Upper lobe of left lung (tissue), 6 donors: Measurements from ENCODE around the gene APIP. TPM values are rescaled to one million over a fixed set of nuclear protein-coding genes. Genes with fewer than 3 reads are reported as not detected.

ENCODE experiments used
- ATAC-seq, 2 donors: fragments of 200-7000 bp; cut with Tn5 transposase; one replicate each; pipeline ENCODE4 v1.9.1; 2022; ENCODE audit warnings: mild to moderate bottlenecking in 2 of 2, moderate library complexity in 2 of 2; ENCODE audit not compliant: low FRiP score in 2 of 2
- DNase-seq, 2 donors: peaks; one replicate each; pipeline ENCODE4 v3.0.0-alpha.2; 2019 to 2020
- H3K27ac ChIP-seq, 4 donors: fragments of 200-600 bp; sonication (generic); one replicate each; pipeline ENCODE4 v1.5.1; 2016 to 2019
- H3K27me3 ChIP-seq, 4 donors: fragments of 200-600 bp; sonication (generic); one replicate each; pipeline ENCODE4 v1.5.1; 2017 to 2019
- H3K36me3 ChIP-seq, 4 donors: fragments of 200-600 bp; sonication (generic); one replicate each; pipeline ENCODE4 v1.5.1; 2016 to 2019
- H3K4me1 ChIP-seq, 4 donors: fragments of 200-600 bp; sonication (generic); one replicate each; pipeline ENCODE4 v1.5.1; 2018 to 2019
- H3K4me3 ChIP-seq, 4 donors: fragments of 200-600 bp; sonication (generic); one replicate each; pipeline ENCODE4 v1.5.1; 2017 to 2019; ENCODE audit warnings: mild to moderate bottlenecking in 2 of 4, moderate library complexity in 1 of 4
- H3K9me3 ChIP-seq, 4 donors: fragments of 200-600 bp; sonication (generic); one replicate each; pipeline ENCODE4 v1.5.1; 2018 to 2019
- CTCF ChIP-seq, 6 experiments: fragments of 450-650 bp in 4 of 6; fragments of 200-600 bp in 2 of 6; sonication (generic) in 2 of 6; IDR thresholded peaks; one replicate each; pipeline ENCODE4 v1.5.1; 2016 to 2019; ENCODE audit warnings: antibody characterized with exemption in 6 of 6
- EP300 ChIP-seq, 4 donors: sonication (generic); formaldehyde crosslinking; IDR thresholded peaks; one replicate each; pipeline ENCODE4 v1.5.1; 2017; ENCODE audit warnings: antibody characterized with exemption in 4 of 4, control low read depth in 2 of 4
- POLR2A ChIP-seq, 4 donors: fragments of 450-650 bp; IDR thresholded peaks; one replicate each; pipeline ENCODE4 v1.5.1; 2016 to 2017; ENCODE audit warnings: antibody characterized with exemption in 4 of 4, mild to moderate bottlenecking in 2 of 4
- POLR2AphosphoS5 ChIP-seq, 2 donors: sonication (generic); formaldehyde crosslinking; IDR thresholded peaks; one replicate each; pipeline ENCODE4 v1.5.1; 2017; ENCODE audit warnings: antibody characterized with exemption in 2 of 2
- WGBS, 2 donors: methylation state at CpG; one replicate each; pipeline ENCODE4 v1.1.5; 2017 to 2018; 5-methylcytosine and 5-hydroxymethylcytosine counted together
- total RNA-seq, 6 donors: library from RNA; depleted of rRNA in 4 of 6; stranded (reverse); fragments of >200 nt in 4 of 6; gene quantifications; one replicate each; pipeline versions ENCODE4 v1.1.0 to v1.2.1, GENCODE V29; 2016 to 2021
- donor health status: DM: no; HTN: no; CAD: no; lungs with moderate emphysema.
- donor health status: DM: no; HTN: yes; CAD: no; lungs with severe emphysema.

Gene APIP
- total RNA-seq, 6 donors from 2014 or later: 4.2 to 47.4 (median 26.8) TPM

- WGBS, 2 donors: 91 to 94% methylated on average over 1 of the region's 1 CpG
- no peaks in the 10 kb centered on the region for H3K27me3 ChIP-seq
- no peak overlapping the region for H3K27ac ChIP-seq
- ATAC-seq (no peak), DNase-seq (no peak)
- TF ChIP-seq EP300 (IDR thresholded peaks at IDR 0.05): no peak
- no peak for TF ChIP-seq POLR2A (IDR thresholded peaks at IDR 0.05)
- no peak for TF ChIP-seq CTCF (IDR thresholded peaks at IDR 0.05)
- no peak for TF ChIP-seq POLR2AphosphoS5 (IDR thresholded peaks at IDR 0.05)
- no peaks in the 10 kb centered on the region for H3K4me1 ChIP-seq
- peaks cover 0 to 17% (median 6%) of the 10 kb centered on the region in 4 donors for H3K9me3 ChIP-seq
- no peak overlapping the region for H3K4me3 ChIP-seq
- H3K36me3 ChIP-seq: peaks cover 0 to 3% (median 0%) of the 10 kb centered on the region in 4 donors
These were observed 22.8 kb downstream of the APIP start for GRCh38 chr11:34893416-34893815.

- peaks cover 0 to 3% (median under 1%) of the 10 kb centered on the region in 4 donors for H3K9me3 ChIP-seq
- 85 to 87% methylated on average over 3 of the region's 3 CpGs for WGBS, 2 donors
These were observed 24.6 kb downstream of the APIP start for GRCh38 chr11:34891611-34892010.

GRCh38 chr11:34890812-34891211 lies 25.4 kb downstream of the APIP start:
- peak in 1 of 2 donors; percentile 52 for ATAC-seq
- Histone ChIP-seq H3K27me3 (no peaks in the 10 kb centered on the region), H3K4me3 (no peak overlapping the region), H3K9me3 (no peaks in the 10 kb centered on the region), H3K36me3 (peaks cover 0 to 13% (median 0%) of the 10 kb centered on the region in 4 donors), H3K27ac (no peak overlapping the region), H3K4me1 (peaks cover 0 to 3% (median 0%) of the 10 kb centered on the region in 4 donors)
- 73 to 79% methylated on average over 1 of the region's 1 CpG for WGBS, 2 donors
- TF ChIP-seq POLR2A (IDR thresholded peaks at IDR 0.05) (no peak), CTCF (IDR thresholded peaks at IDR 0.05) (peak in 3 of 6 experiments; percentile 45 to 54 (median 48)), EP300 (IDR thresholded peaks at IDR 0.05) (no peak), POLR2AphosphoS5 (IDR thresholded peaks at IDR 0.05) (no peak)
- no peak for DNase-seq

More at GRCh38 chr11:34891611-34892010, 24.6 kb downstream of the APIP start:
- no peak for DNase-seq
- H3K27me3 ChIP-seq: no peaks in the 10 kb centered on the region
- no peak overlapping the region for H3K27ac ChIP-seq
- H3K36me3 ChIP-seq: peaks cover 0 to 13% (median 0%) of the 10 kb centered on the region in 4 donors
- H3K4me1 ChIP-seq: peaks cover 0 to 3% (median 0%) of the 10 kb centered on the region in 4 donors
- H3K4me3 ChIP-seq: no peak overlapping the region
- TF ChIP-seq POLR2A (IDR thresholded peaks at IDR 0.05): no peak
- no peak for TF ChIP-seq CTCF (IDR thresholded peaks at IDR 0.05)
- TF ChIP-seq POLR2AphosphoS5 (IDR thresholded peaks at IDR 0.05): no peak
- TF ChIP-seq EP300 (IDR thresholded peaks at IDR 0.05): no peak
- ATAC-seq: no peak

- TF ChIP-seq POLR2A (IDR thresholded peaks at IDR 0.05) (no peak), CTCF (IDR thresholded peaks at IDR 0.05) (peak in 3 of 6 experiments; percentile 10 to 42 (median 14)), EP300 (IDR thresholded peaks at IDR 0.05) (no peak)
- no peak for DNase-seq
- no peak for ATAC-seq
- Histone ChIP-seq H3K9me3 (no peaks in the 10 kb centered on the region), H3K36me3 (peaks cover 0 to 13% (median 0%) of the 10 kb centered on the region in 4 donors), H3K4me1 (peaks cover 0 to 3% (median 0%) of the 10 kb centered on the region in 4 donors), H3K27ac (no peak overlapping the region), H3K27me3 (no peaks in the 10 kb centered on the region), H3K4me3 (no peak overlapping the region)
- 31 to 49% methylated on average over 2 of the region's 2 CpGs for WGBS, 2 donors
These were observed 26.1 kb downstream of the APIP start for GRCh38 chr11:34890089-34890488.

- Histone ChIP-seq H3K4me1 (peaks cover 0 to 3% (median 0%) of the 10 kb centered on the region in 4 donors), H3K27me3 (no peaks in the 10 kb centered on the region), H3K36me3 (peaks cover 0 to 23% (median 0%) of the 10 kb centered on the region in 4 donors), H3K4me3 (no peak overlapping the region), H3K27ac (no peak overlapping the region), H3K9me3 (no peaks in the 10 kb centered on the region)
- DNase-seq (no peak), ATAC-seq (no peak)
- no peak for TF ChIP-seq POLR2A (IDR thresholded peaks at IDR 0.05)
- TF ChIP-seq POLR2AphosphoS5 (IDR thresholded peaks at IDR 0.05): no peak
- no peak for TF ChIP-seq EP300 (IDR thresholded peaks at IDR 0.05)
- no peak for TF ChIP-seq CTCF (IDR thresholded peaks at IDR 0.05)
- 81% methylated on average over 1 of the region's 1 CpG for WGBS, 2 donors
These were observed 28.9 kb downstream of the APIP start for GRCh38 chr11:34887260-34887659.
